ENCODE data around the gene OR5K3. TPM values are rescaled to one million over a fixed set of nuclear protein-coding genes. Genes with fewer than 3 reads are reported as not detected.

The OR5K3 gene
- polyA plus RNA-seq, 3 donors = not detected

DNA sequence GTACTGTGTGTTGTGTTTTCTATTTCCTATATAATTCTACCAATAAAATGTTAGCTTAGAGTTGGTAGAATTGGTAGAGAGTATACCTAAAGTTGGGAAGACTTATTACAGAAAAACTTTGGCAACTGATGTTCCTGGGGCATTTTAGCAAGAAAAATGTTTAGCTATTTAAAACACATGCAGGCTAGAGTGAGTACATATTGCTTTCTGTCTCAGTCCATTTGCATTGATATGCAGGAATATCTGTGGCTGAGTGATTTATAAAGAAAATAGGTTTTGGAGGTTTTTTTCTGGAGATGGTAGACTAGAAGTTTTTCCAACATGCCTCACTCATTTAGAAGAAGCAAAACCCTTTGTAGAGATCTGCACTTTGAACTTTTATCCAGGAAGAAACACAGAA is 42.1 kb downstream of the OR5K3 start:
- Histone ChIP-seq H3K27ac (ENCODE audit: low read depth in 1 of 2, low read length in 2 of 2) (no peak overlapping the region), H3K4me2 (replicated peaks; ENCODE audit: extremely low read depth, low read length, poor library complexity, severe bottlenecking) (no peak overlapping the region), H3K79me2 (ENCODE audit: insufficient read depth, low read length) (no peaks in the 10 kb centered on the region), H4K20me1 (ENCODE audit: insufficient read depth, low read length) (no peaks in the 10 kb centered on the region), H3K4me1 (ENCODE audit: control insufficient read depth in 1 of 2, insufficient read depth in 2 of 2, low read length in 2 of 2) (no peaks in the 10 kb centered on the region), H3K9me3 (replicated peaks in 1 of 2; ENCODE audit: control insufficient read depth in 1 of 2, insufficient read depth in 1 of 2, low read length in 2 of 2) (peaks cover 16 to 17% of the 10 kb centered on the region in 2 donors), H3K4me3 (replicated peaks in 1 of 3; ENCODE audit: low read depth in 2 of 3, low read length in 3 of 3) (no peak overlapping the region), H3K9ac (ENCODE audit: insufficient read depth, low read length, poor library complexity, severe bottlenecking) (no peak overlapping the region), H3K36me3 (replicated peaks in 1 of 2; ENCODE audit: control insufficient read depth in 1 of 2, insufficient read depth in 2 of 2, low read length in 2 of 2) (no peaks in the 10 kb centered on the region), H3K27me3 (ENCODE audit: control insufficient read depth in 2 of 2, insufficient read depth in 2 of 2, low read length in 2 of 2) (no peaks in the 10 kb centered on the region), H2AFZ (ENCODE audit: insufficient read depth, low read depth, low read length, poor library complexity, severe bottlenecking) (no peak overlapping the region)
- no peak for TF ChIP-seq CTCF (IDR thresholded peaks at IDR 0.05)
- intact Hi-C loops (cut with micrococcal nuclease) = no loop called here
- H3K4me3 Mint-ChIP-seq = no peak overlapping the region
- H3K27ac Mint-ChIP-seq = no peak overlapping the region
- H3K27me3 Mint-ChIP-seq (ENCODE audit: low read depth in 3 of 3) = no peaks in the 10 kb centered on the region
- no peaks in the 10 kb centered on the region for H3K4me1 Mint-ChIP-seq
- H3K9me3 Mint-ChIP-seq = peaks cover 9 to 19% (median 13%) of the 10 kb centered on the region in 7 donors
- DNase-seq = no peak
- no peaks in the 10 kb centered on the region for H3K36me3 Mint-ChIP-seq

DNA sequence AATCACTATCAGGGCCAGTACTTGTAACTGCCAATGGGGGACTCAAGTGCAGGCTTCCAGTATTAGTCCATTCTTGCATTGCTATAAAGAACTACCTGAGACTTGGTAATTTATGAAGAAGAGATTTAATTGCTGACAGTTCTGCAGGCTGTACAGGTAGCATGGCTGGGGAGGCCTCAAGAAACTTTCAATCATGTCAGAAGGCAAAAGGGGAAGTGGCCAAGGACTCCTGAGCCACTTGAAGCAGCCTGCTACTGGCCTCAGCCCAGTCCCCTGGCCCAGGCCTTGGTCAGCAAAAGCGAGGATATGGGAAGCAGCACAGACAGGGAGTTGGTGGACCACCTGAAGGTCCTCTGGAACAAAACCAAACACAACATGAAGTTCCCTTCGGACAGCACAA is 43.3 kb downstream of the OR5K3 start:
- Histone ChIP-seq H4K20me1 (ENCODE audit: insufficient read depth, low read length) (no peaks in the 10 kb centered on the region), H3K27me3 (ENCODE audit: control insufficient read depth in 2 of 2, insufficient read depth in 2 of 2, low read length in 2 of 2) (no peaks in the 10 kb centered on the region), H3K79me2 (ENCODE audit: insufficient read depth, low read length) (no peaks in the 10 kb centered on the region), H3K4me2 (replicated peaks; ENCODE audit: extremely low read depth, low read length, poor library complexity, severe bottlenecking) (no peak overlapping the region), H3K4me3 (replicated peaks in 1 of 3; ENCODE audit: low read depth in 2 of 3, low read length in 3 of 3) (no peak overlapping the region), H3K36me3 (replicated peaks in 1 of 2; ENCODE audit: control insufficient read depth in 1 of 2, insufficient read depth in 2 of 2, low read length in 2 of 2) (no peaks in the 10 kb centered on the region), H3K9me3 (replicated peaks in 1 of 2; ENCODE audit: control insufficient read depth in 1 of 2, insufficient read depth in 1 of 2, low read length in 2 of 2) (peaks cover 6 to 10% of the 10 kb centered on the region in 2 donors), H2AFZ (ENCODE audit: insufficient read depth, low read depth, low read length, poor library complexity, severe bottlenecking) (no peak overlapping the region), H3K27ac (ENCODE audit: low read depth in 1 of 2, low read length in 2 of 2) (no peak overlapping the region), H3K4me1 (ENCODE audit: control insufficient read depth in 1 of 2, insufficient read depth in 2 of 2, low read length in 2 of 2) (no peaks in the 10 kb centered on the region), H3K9ac (ENCODE audit: insufficient read depth, low read length, poor library complexity, severe bottlenecking) (no peak overlapping the region)
- H3K4me3 Mint-ChIP-seq = no peak overlapping the region
- intact Hi-C loops (cut with micrococcal nuclease) = no loop called here
- WGBS (ENCODE audit: insufficient coverage) = 71% methylated on average over 1 of the region's 2 CpGs
- no peak for TF ChIP-seq CTCF (IDR thresholded peaks at IDR 0.05)
- no peaks in the 10 kb centered on the region for H3K36me3 Mint-ChIP-seq
- no peaks in the 10 kb centered on the region for H3K4me1 Mint-ChIP-seq
- H3K9me3 Mint-ChIP-seq = peaks cover 5 to 17% (median 12%) of the 10 kb centered on the region in 7 donors
- no peak for DNase-seq
- peak overlapping the region in 1 of 7 donors; percentile 5 for H3K27ac Mint-ChIP-seq
- no peaks in the 10 kb centered on the region for H3K27me3 Mint-ChIP-seq (ENCODE audit: low read depth in 3 of 3)
